Ishikawa (cell line): ENCODE results near the gene MRPL27.

ENCODE experiments used
- YY1 ChIP-seq: IDR thresholded peaks from 2 replicates; pipeline ENCODE4 v1.6.1; 2012; ENCODE audit warnings: low read depth
- ZBTB7A ChIP-seq: IDR thresholded peaks from 2 replicates; pipeline ENCODE4 v1.6.1; 2012; ENCODE audit warnings: low read depth

DNA sequence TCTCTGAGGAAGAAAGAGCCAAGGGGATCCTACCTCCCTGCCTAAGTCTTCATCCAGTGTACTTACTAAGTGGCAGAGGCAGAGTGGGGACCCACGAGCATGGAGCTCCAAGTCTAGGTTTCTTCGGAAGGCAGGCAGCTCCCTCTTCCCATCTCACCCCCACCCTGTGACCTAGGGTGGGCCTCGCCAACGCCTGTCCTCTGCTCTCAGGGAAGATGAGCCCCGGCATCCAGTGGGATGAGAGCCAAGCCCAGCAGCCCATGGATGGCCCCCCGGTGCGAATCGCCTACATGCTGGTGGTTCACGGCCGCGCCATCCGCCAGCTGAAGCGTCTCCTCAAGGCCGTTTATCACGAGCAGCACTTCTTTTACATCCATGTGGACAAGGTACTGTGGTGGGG is 18.8 kb downstream of the MRPL27 start:
- no peak for TF ChIP-seq YY1
- no peak for TF ChIP-seq ZBTB7A
